Vagina (tissue), 2 donors: ENCODE measurements around the gene ADCY9.

Experiments used
- POLR2A ChIP-seq, 2 donors: fragments of 450-650 bp; IDR thresholded peaks; one replicate each; pipeline ENCODE4 v1.6.1; 2017; ENCODE audit warnings: antibody characterized with exemption in 2 of 2, mild to moderate bottlenecking in 2 of 2, moderate library complexity in 2 of 2
- POLR2AphosphoS5 ChIP-seq, 2 donors: sonication (generic); formaldehyde crosslinking; IDR thresholded peaks; one replicate each; pipeline ENCODE4 v1.9.0; 2017; ENCODE audit warnings: antibody characterized with exemption in 2 of 2, mild to moderate bottlenecking in 2 of 2, low read depth in 1 of 2; ENCODE audit not compliant: insufficient read depth in 1 of 2
- TF ChIP-seq, protein P1 (sequence below), 3 experiments: fragments of 450-650 bp in 2 of 3; fragments of 200-600 bp in 1 of 3; sonication (generic) in 1 of 3; IDR thresholded peaks; one replicate each; pipeline ENCODE4 v1.5.1; 2017 to 2019; ENCODE audit warnings: antibody characterized with exemption in 3 of 3, mild to moderate bottlenecking in 2 of 3, moderate library complexity in 2 of 3

DNA sequence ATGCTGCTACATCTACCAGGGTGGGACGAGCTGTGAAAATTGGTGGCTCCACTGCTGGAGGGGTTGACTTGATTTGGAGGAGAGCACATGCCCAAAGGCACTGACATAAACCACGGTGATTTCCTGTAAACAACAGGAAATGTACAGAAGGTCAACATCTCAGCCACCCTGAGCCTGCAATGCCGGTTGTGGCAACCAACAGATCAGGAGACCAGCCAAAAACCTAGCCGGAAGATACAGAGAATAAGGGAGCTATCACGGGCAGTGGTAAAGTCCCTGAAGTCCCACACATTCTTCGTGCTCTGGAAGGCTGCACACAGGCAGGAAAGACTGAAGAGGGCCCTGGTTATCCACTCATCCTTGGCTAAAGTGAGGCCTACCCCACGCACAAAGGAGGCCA, 56.2 kb downstream of the ADCY9 start:
- TF ChIP-seq, protein P1, sequence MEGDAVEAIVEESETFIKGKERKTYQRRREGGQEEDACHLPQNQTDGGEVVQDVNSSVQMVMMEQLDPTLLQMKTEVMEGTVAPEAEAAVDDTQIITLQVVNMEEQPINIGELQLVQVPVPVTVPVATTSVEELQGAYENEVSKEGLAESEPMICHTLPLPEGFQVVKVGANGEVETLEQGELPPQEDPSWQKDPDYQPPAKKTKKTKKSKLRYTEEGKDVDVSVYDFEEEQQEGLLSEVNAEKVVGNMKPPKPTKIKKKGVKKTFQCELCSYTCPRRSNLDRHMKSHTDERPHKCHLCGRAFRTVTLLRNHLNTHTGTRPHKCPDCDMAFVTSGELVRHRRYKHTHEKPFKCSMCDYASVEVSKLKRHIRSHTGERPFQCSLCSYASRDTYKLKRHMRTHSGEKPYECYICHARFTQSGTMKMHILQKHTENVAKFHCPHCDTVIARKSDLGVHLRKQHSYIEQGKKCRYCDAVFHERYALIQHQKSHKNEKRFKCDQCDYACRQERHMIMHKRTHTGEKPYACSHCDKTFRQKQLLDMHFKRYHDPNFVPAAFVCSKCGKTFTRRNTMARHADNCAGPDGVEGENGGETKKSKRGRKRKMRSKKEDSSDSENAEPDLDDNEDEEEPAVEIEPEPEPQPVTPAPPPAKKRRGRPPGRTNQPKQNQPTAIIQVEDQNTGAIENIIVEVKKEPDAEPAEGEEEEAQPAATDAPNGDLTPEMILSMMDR (IDR thresholded peaks at IDR 0.05) = no peak
- no peak for TF ChIP-seq POLR2AphosphoS5 (IDR thresholded peaks at IDR 0.05; ENCODE audit: insufficient read depth in 1 of 2, low read depth in 1 of 2)
- TF ChIP-seq POLR2A (IDR thresholded peaks at IDR 0.05) = no peak
